IPS-20b (cell line): Measurements from ENCODE around the gene TPPP.

Source experiments
- H3K27ac ChIP-seq: one replicate; pipeline ENCODE4 v1.5.1; 2013; ENCODE audit warnings: low read length
- H3K27me3 ChIP-seq: 2 replicates; pipeline ENCODE4 v1.6.1; 2013; ENCODE audit warnings: mild to moderate bottlenecking, low read length, inconsistent platforms; ENCODE audit not compliant: insufficient read depth
- H3K36me3 ChIP-seq: 2 replicates; pipeline ENCODE4 v1.6.1; 2013; ENCODE audit warnings: low read depth, mild to moderate bottlenecking, inconsistent platforms, low read length, moderate library complexity; ENCODE audit not compliant: insufficient read depth
- H3K4me1 ChIP-seq: 2 replicates; pipeline ENCODE4 v1.6.1; 2013; ENCODE audit warnings: mild to moderate bottlenecking, control low read depth, inconsistent platforms, low read length, moderate library complexity; ENCODE audit not compliant: insufficient read depth
- H3K4me3 ChIP-seq: 2 replicates; pipeline ENCODE4 v1.5.1; 2013; ENCODE audit warnings: mild to moderate bottlenecking, low read length, inconsistent platforms
- H3K9ac ChIP-seq: 2 replicates; pipeline ENCODE4 v1.6.1; 2013; ENCODE audit warnings: low read depth, mild to moderate bottlenecking, inconsistent platforms, low read length, moderate library complexity
- H3K9me3 ChIP-seq: 2 replicates; pipeline ENCODE4 v1.6.1; 2013; ENCODE audit warnings: mild to moderate bottlenecking, low read depth, low read length, inconsistent platforms; ENCODE audit not compliant: insufficient read depth

TPPP gene

GRCh38 chr5:644509-644908, 48.6 kb downstream of the TPPP start:
- Histone ChIP-seq H3K27ac (no peak overlapping the region), H3K9me3 (peaks cover 21% of the 10 kb centered on the region), H3K4me1 (no peaks in the 10 kb centered on the region), H3K27me3 (no peaks in the 10 kb centered on the region), H3K4me3 (no peak overlapping the region), H3K9ac (no peak overlapping the region), H3K36me3 (peaks cover 87% of the 10 kb centered on the region)

DNA sequence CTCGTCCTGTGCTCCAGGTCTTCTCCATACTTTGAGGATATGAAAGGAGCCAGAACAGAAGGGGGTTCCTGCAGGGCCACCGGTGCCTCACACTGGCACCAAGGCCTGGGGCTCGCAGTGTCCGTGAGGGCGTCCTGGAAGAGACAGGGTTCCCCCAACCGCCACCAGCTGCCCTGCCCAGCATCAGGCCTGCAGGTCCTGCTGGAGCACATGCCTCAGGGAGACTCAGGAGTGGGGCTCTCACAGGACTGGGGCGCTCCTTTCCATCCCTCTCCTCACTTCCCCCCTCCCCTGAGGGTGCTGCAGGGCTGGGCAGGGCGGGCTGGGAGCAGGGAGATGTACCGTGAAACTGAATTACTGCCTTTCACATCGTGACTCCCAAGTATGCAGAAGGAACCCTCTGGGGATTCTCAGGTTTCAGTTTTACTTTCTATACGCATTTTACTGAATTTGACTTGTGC, 49.3 kb downstream of the TPPP start:
- H3K27me3 ChIP-seq: no peaks in the 10 kb centered on the region
- peaks cover 15% of the 10 kb centered on the region for H3K9me3 ChIP-seq
- H3K9ac ChIP-seq: no peak overlapping the region
- peaks cover 87% of the 10 kb centered on the region for H3K36me3 ChIP-seq
- H3K4me3 ChIP-seq: no peak overlapping the region
- no peak overlapping the region for H3K27ac ChIP-seq
- H3K4me1 ChIP-seq: no peaks in the 10 kb centered on the region

GRCh38 chr5:643351-643801, 49.8 kb downstream of the TPPP start:
- Histone ChIP-seq H3K36me3 (peaks cover 83% of the 10 kb centered on the region), H3K4me3 (no peak overlapping the region)

DNA sequence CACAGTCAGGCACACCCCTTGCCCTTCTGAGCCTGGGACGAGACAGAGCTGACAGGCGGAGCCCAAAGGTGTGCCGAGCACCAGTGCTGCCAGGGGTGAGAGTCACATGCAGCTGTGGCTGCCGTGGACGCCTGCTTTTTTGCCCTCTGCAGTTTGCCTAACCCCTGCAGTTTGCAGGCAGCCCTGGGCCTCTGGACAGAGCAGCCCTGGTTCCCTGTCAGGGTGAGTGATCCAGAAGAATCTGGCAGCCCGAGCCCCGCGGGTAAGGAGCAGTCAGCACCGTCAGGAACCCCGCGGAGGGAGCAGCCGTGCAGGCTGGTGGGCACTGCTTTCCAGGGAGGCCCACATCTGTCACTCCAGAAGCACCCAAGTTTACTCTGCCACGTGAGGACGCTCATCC, 50.7 kb downstream of the TPPP start:
- peaks cover 4% of the 10 kb centered on the region; the same call in 1 of the 2 replicates for H3K9me3 ChIP-seq
- H3K36me3 ChIP-seq: peaks cover 82% of the 10 kb centered on the region
- no peak overlapping the region for H3K27ac ChIP-seq
- H3K4me1 ChIP-seq: no peaks in the 10 kb centered on the region
- no peaks in the 10 kb centered on the region for H3K27me3 ChIP-seq
- H3K4me3 ChIP-seq: no peak overlapping the region
- H3K9ac ChIP-seq: no peak overlapping the region

More at GRCh38 chr5:643351-643801, 49.8 kb downstream of the TPPP start:
- H3K27me3 ChIP-seq: no peaks in the 10 kb centered on the region
- H3K27ac ChIP-seq: no peak overlapping the region
- peaks cover 12% of the 10 kb centered on the region for H3K9me3 ChIP-seq
- H3K9ac ChIP-seq: no peak overlapping the region
- H3K4me1 ChIP-seq: no peaks in the 10 kb centered on the region

DNA sequence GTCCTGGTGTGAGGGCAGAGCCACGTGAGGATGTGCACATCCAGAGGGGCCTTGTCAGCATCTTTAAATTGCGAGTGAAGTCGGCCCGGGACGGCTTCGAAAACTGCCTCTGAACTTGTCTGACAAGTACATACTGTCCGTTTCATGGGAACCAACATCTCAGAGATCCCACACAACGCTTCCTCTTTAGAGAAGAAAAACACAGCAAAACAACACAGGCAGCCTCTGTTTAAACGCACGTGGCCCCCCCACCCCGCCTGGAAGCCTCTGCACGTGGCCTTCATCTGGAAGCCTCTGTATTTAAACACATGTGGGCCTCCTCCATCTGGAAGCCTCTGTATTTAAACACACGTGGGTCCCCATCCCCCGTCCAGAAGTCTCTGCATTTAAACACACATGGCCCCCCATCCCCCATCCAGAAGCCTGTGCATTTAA, 51.8 kb downstream of the TPPP start:
- Histone ChIP-seq H3K9ac (no peak overlapping the region), H3K27me3 (no peaks in the 10 kb centered on the region), H3K4me1 (no peaks in the 10 kb centered on the region), H3K4me3 (no peak overlapping the region), H3K9me3 (no peaks in the 10 kb centered on the region), H3K36me3 (peaks cover 80% of the 10 kb centered on the region), H3K27ac (no peak overlapping the region)

GRCh38 chr5:640461-641330, 52.5 kb downstream of the TPPP start:
- H3K9ac ChIP-seq: no peak overlapping the region
- H3K9me3 ChIP-seq: no peaks in the 10 kb centered on the region
- no peak overlapping the region for H3K27ac ChIP-seq
- no peaks in the 10 kb centered on the region for H3K4me1 ChIP-seq
- H3K36me3 ChIP-seq: peaks cover 80% of the 10 kb centered on the region
- H3K4me3 ChIP-seq: no peak overlapping the region
- H3K27me3 ChIP-seq: no peaks in the 10 kb centered on the region

DNA sequence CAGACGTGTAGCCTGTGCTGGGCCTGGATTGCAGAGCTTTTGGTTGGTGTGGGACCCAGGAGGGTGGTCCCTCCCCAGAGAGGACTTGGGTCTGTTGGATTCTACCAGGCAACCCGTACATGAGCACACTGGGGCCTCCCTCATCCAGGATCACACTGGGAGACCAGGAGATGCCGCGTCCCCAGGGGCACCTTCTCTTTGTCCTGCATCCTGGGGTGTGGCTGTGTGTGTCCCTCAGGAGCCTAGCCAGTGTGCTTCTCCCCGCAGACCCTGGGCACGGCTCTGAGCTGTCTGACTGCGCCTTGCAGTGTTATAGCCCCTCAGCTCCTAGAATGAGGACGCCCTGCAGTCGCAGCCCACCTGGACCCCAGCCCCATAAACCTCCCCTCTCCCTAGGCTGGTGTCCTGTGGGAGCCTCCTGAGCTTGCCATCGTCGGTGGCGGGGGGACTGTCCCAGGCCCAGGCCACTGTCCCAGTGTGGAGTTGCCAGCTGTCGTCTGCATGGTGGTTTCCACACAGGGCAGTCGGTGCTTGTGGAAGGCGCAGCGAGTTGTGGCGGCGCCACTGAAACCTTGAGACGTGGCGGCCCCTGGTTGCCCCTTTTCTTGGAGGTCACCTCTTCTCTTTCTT, 53.5 kb downstream of the TPPP start:
- H3K4me3 ChIP-seq: no peak overlapping the region
- no peak overlapping the region for H3K9ac ChIP-seq
- H3K27ac ChIP-seq: no peak overlapping the region
- no peaks in the 10 kb centered on the region for H3K27me3 ChIP-seq
- peaks cover 82% of the 10 kb centered on the region for H3K36me3 ChIP-seq
- no peaks in the 10 kb centered on the region for H3K9me3 ChIP-seq
- H3K4me1 ChIP-seq: no peaks in the 10 kb centered on the region

GRCh38 chr5:639253-639530, 54.0 kb downstream of the TPPP start:
- peaks cover 82% of the 10 kb centered on the region for H3K36me3 ChIP-seq
- H3K4me3 ChIP-seq: no peak overlapping the region
- H3K4me1 ChIP-seq: no peaks in the 10 kb centered on the region
- no peak overlapping the region for H3K9ac ChIP-seq
- no peak overlapping the region for H3K27ac ChIP-seq
- no peaks in the 10 kb centered on the region for H3K9me3 ChIP-seq
- H3K27me3 ChIP-seq: no peaks in the 10 kb centered on the region

DNA sequence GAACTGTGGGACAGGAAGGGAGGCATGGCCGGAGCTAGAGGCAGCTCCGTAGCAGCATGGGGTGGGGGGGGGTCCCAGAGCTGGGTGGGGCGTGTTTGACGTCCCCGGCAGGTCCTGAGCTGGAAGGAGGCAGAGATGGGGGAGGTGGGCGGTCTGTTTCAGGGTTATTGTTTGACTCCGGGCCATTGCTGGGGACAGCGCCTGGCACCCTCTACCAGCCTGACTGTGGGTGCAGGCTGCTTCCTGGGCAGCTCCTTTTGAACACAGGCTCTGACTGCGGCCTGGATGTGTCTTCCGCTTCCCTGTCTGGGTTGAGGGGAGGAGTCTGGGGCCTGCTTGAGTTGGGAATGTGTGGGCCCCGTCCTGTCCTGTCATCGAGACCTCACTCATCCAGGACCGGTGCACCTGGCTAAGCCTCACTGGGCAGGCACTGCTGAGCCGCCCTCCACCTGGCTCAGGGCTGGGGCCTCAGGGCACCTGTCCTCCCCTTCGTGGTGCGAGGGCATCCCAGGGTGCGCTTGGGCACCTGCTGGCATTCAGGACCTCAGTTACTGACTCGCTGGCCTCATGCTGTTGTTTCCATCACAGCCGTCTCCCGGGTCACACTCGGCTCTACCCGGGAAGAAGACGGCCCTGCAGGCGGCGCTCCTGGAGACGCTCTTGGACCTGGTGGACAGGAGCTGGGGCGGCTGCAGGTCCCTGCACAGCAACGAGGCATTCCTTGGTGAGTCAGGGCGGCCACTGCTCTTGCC, 54.5 kb downstream of the TPPP start:
- no peaks in the 10 kb centered on the region for H3K4me1 ChIP-seq

GRCh38 chr5:637581-638450, 55.3 kb downstream of the TPPP start:
- no peaks in the 10 kb centered on the region for H3K4me1 ChIP-seq
- H3K27ac ChIP-seq: no peak overlapping the region
- H3K4me3 ChIP-seq: no peak overlapping the region
- H3K9me3 ChIP-seq: no peaks in the 10 kb centered on the region
- no peaks in the 10 kb centered on the region for H3K27me3 ChIP-seq
- peaks cover 83% of the 10 kb centered on the region for H3K36me3 ChIP-seq
- H3K9ac ChIP-seq: no peak overlapping the region

More for the DNA sequence above, 54.5 kb downstream of the TPPP start:
- Histone ChIP-seq H3K27ac (no peak overlapping the region), H3K27me3 (no peaks in the 10 kb centered on the region), H3K9ac (no peak overlapping the region), H3K36me3 (peaks cover 85% of the 10 kb centered on the region), H3K4me3 (no peak overlapping the region), H3K9me3 (no peaks in the 10 kb centered on the region)

DNA sequence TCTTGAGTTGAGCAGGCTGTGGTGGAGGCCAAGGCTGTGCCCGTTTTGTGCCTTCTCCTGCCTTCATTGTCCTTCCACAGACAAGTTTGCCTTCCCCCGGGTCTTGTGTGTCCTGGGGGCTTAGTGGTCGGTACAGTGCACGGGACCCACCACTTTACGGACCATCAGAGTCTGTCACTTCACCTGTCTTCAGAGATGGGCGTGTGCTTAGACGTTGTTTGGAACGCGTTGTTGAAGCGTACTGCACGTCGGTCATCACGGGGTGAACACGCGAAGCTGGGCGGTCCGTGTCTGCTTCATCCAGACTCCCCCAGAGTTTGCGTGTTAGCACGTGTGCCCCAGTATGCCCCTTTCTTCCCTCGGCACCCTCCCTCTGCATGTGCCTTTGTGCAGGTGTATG, 56.2 kb downstream of the TPPP start:
- Histone ChIP-seq H3K9ac (no peak overlapping the region), H3K4me1 (no peaks in the 10 kb centered on the region), H3K27me3 (no peaks in the 10 kb centered on the region), H3K9me3 (no peaks in the 10 kb centered on the region), H3K36me3 (peaks cover 74% of the 10 kb centered on the region), H3K27ac (no peak overlapping the region), H3K4me3 (no peak overlapping the region)
